Measurements from ENCODE around the gene PKHD1. TPM values are rescaled to one million over a fixed set of nuclear protein-coding genes. Genes with fewer than 3 reads are reported as not detected.

Gene PKHD1
- total RNA-seq, 1 experiment from 2014 or later, result not detected

DNA sequence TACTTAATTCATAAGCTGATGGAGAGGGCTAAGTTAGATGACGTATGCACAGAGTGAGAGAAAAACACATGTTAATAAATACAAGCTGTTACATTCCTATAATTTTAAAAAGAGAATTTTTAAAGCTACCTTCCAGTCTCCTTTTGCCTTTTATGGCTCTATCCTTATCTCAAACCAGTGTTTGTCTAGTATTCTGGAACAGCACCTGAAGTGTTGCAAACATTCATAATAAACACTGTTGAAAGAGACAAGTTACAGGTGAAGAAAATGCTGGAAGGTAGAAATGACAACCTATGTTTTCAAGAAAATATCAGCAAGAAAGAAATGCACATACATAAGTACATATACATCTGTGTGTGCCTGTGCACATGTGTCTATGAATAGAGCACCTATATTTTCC is 409.1 kb downstream of the PKHD1 start:
- no peaks in the 10 kb centered on the region for H3K9me3 ChIP-seq (ENCODE audit: control insufficient read depth, insufficient read depth, low read depth, low read length)
- H3K4me3 ChIP-seq (ENCODE audit: low read depth in 2 of 2, low read length in 2 of 2), result no peak overlapping the region
- TF ChIP-seq, protein P1, sequence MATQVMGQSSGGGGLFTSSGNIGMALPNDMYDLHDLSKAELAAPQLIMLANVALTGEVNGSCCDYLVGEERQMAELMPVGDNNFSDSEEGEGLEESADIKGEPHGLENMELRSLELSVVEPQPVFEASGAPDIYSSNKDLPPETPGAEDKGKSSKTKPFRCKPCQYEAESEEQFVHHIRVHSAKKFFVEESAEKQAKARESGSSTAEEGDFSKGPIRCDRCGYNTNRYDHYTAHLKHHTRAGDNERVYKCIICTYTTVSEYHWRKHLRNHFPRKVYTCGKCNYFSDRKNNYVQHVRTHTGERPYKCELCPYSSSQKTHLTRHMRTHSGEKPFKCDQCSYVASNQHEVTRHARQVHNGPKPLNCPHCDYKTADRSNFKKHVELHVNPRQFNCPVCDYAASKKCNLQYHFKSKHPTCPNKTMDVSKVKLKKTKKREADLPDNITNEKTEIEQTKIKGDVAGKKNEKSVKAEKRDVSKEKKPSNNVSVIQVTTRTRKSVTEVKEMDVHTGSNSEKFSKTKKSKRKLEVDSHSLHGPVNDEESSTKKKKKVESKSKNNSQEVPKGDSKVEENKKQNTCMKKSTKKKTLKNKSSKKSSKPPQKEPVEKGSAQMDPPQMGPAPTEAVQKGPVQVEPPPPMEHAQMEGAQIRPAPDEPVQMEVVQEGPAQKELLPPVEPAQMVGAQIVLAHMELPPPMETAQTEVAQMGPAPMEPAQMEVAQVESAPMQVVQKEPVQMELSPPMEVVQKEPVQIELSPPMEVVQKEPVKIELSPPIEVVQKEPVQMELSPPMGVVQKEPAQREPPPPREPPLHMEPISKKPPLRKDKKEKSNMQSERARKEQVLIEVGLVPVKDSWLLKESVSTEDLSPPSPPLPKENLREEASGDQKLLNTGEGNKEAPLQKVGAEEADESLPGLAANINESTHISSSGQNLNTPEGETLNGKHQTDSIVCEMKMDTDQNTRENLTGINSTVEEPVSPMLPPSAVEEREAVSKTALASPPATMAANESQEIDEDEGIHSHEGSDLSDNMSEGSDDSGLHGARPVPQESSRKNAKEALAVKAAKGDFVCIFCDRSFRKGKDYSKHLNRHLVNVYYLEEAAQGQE (IDR thresholded peaks at IDR 0.05; ENCODE audit: insufficient read depth in 1 of 2, low read depth in 2 of 2, low read length in 1 of 2), result no peak
- TF ChIP-seq POLR2AphosphoS5 (IDR thresholded peaks at IDR 0.05; ENCODE audit: low read depth, low read length) (no peak), SIN3A (IDR thresholded peaks at IDR 0.05; ENCODE audit: borderline replicate concordance, insufficient read depth, low read depth, low read length) (no peak), TCF7L2 (IDR thresholded peaks at IDR 0.05; ENCODE audit: low read depth, low read length) (no peak)
- TF ChIP-seq, protein P2, sequence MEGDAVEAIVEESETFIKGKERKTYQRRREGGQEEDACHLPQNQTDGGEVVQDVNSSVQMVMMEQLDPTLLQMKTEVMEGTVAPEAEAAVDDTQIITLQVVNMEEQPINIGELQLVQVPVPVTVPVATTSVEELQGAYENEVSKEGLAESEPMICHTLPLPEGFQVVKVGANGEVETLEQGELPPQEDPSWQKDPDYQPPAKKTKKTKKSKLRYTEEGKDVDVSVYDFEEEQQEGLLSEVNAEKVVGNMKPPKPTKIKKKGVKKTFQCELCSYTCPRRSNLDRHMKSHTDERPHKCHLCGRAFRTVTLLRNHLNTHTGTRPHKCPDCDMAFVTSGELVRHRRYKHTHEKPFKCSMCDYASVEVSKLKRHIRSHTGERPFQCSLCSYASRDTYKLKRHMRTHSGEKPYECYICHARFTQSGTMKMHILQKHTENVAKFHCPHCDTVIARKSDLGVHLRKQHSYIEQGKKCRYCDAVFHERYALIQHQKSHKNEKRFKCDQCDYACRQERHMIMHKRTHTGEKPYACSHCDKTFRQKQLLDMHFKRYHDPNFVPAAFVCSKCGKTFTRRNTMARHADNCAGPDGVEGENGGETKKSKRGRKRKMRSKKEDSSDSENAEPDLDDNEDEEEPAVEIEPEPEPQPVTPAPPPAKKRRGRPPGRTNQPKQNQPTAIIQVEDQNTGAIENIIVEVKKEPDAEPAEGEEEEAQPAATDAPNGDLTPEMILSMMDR (IDR thresholded peaks at IDR 0.05), result no peak
- no peaks in the 10 kb centered on the region for H3K27me3 ChIP-seq (ENCODE audit: control insufficient read depth, insufficient read depth, low read length)
- BruUV-seq (replicated peaks), result no TSS peak
- no peaks in the 10 kb centered on the region for H3K36me3 ChIP-seq (ENCODE audit: control insufficient read depth, insufficient read depth, low read length)
- DNase-seq (ENCODE audit: low read depth, low spot score), result no peak
- ATAC-seq, result no peak
- POLR2A ChIA-PET, result no interaction called here
- in situ Hi-C loops (cut with HindIII; ENCODE audit: low pct_unique_long_range_greater_than_20kb, low sequenced_read_pairs) (no loop called here), intact Hi-C loops (cut with micrococcal nuclease; ENCODE audit: unreplicated experiment) (no loop called here)
- CTCF ChIA-PET, result no interaction called here
- no peak overlapping the region for H3K27ac ChIP-seq (ENCODE audit: low read length)
- no peaks in the 10 kb centered on the region for H3K4me1 ChIP-seq (ENCODE audit: control insufficient read depth, insufficient read depth, low read length)

DNA sequence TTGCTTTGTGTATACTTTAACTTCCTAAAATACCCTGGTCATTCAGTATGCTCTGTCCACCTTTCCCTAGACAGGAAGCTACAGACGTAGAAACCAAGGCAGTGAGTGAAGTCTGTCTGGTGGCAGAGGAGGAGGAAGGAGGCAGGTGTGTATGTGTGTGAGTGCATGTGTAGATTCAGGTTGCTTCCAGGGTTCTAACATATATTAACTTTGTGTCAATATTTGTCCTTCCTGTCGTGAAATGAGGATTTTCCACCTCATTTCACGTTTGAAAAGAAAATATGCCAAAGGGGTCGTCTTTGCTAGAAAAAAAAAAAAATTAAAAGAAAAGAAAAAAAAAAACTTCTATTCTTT is 411.5 kb downstream of the PKHD1 start:
- no peaks in the 10 kb centered on the region for H3K36me3 ChIP-seq (ENCODE audit: control insufficient read depth, insufficient read depth, low read length)
- H3K27ac ChIP-seq (ENCODE audit: low read length), result no peak overlapping the region
- H3K27me3 ChIP-seq (ENCODE audit: control insufficient read depth, insufficient read depth, low read length), result no peaks in the 10 kb centered on the region
- no peaks in the 10 kb centered on the region for H3K4me1 ChIP-seq (ENCODE audit: control insufficient read depth, insufficient read depth, low read length)
- intact Hi-C loops (cut with micrococcal nuclease; ENCODE audit: unreplicated experiment) (no loop called here), in situ Hi-C loops (cut with HindIII; ENCODE audit: low pct_unique_long_range_greater_than_20kb, low sequenced_read_pairs) (no loop called here)
- BruUV-seq (replicated peaks), result no TSS peak
- DNase-seq (ENCODE audit: low read depth, low spot score) (no peak), ATAC-seq (no peak)
- no peaks in the 10 kb centered on the region for H3K9me3 ChIP-seq (ENCODE audit: control insufficient read depth, insufficient read depth, low read depth, low read length)
- TF ChIP-seq, protein P1 (IDR thresholded peaks at IDR 0.05; ENCODE audit: insufficient read depth in 1 of 2, low read depth in 2 of 2, low read length in 1 of 2), result no peak
- TF ChIP-seq TCF7L2 (IDR thresholded peaks at IDR 0.05; ENCODE audit: low read depth, low read length), result no peak
- CTCF ChIA-PET, result no interaction called here
- H3K4me3 ChIP-seq (ENCODE audit: low read depth in 2 of 2, low read length in 2 of 2), result no peak overlapping the region
- POLR2A ChIA-PET, result no interaction called here
